Activated B cell treated with CpG ODN at 0.5 μM for 24 hours (primary cell): ENCODE results near the gene ZFC3H1. TPM values are rescaled to one million over a fixed set of nuclear protein-coding genes. Genes with fewer than 3 reads are reported as not detected.

ENCODE experiments used
- ATAC-seq: fragments of 200-7000 bp; cut with Tn5 transposase; one replicate; pipeline ENCODE4 v1.10.0; 2021; ENCODE audit warnings: low read depth, mild to moderate bottlenecking, moderate library complexity
- CTCF ChIA-PET: fragments of 350-600 bp; sonication (Branson Sonifier 250); formaldehyde crosslinking; loops from one replicate; lab custom pipeline; 2021; ENCODE audit warnings: antibody characterized with exemption; lab: Charles Lee
- POLR2A ChIA-PET: fragments of 350-600 bp; sonication (Branson Sonifier 250); formaldehyde crosslinking; loops from one replicate; lab custom pipeline; 2021; ENCODE audit warnings: antibody characterized with exemption; lab: Charles Lee
- DNase-seq: peaks from one replicate; pipeline ENCODE4 v3.0.0; 2022
- H3K27ac Mint-ChIP-seq: one replicate; pipeline ENCODE4 v1.8.0; 2020; ENCODE audit warnings: mixed read lengths
- H3K27me3 Mint-ChIP-seq: one replicate; pipeline ENCODE4 v1.8.0; 2021; ENCODE audit warnings: mixed read lengths
- H3K36me3 Mint-ChIP-seq: one replicate; pipeline ENCODE4 v1.8.0; 2021; ENCODE audit warnings: low read depth, mixed read lengths
- H3K4me1 Mint-ChIP-seq: one replicate; pipeline ENCODE4 v1.8.0; 2021; ENCODE audit warnings: mixed read lengths
- H3K4me3 Mint-ChIP-seq: one replicate; pipeline ENCODE4 v1.8.0; 2020; ENCODE audit warnings: mild to moderate bottlenecking, mixed read lengths
- H3K9me3 Mint-ChIP-seq: one replicate; pipeline ENCODE4 v1.8.0; 2020; ENCODE audit warnings: mixed read lengths
- CTCF ChIP-seq: fragments of 200-600 bp; IDR thresholded peaks from one replicate; pipeline ENCODE4 v1.8.0; 2022; ENCODE audit warnings: antibody characterized with exemption, mild to moderate bottlenecking
- intact Hi-C: fragments of 100-400 bp; cut with micrococcal nuclease; formaldehyde crosslinking; loops from one replicate; pipeline ENCODE4 v1.15.1; 2024
- total RNA-seq: library from RNA; stranded (reverse); gene quantifications from 2 replicates; pipeline ENCODE4 v1.2.3, GENCODE V29; 2022

ZFC3H1 gene
- total RNA-seq, 1 donor from 2014 or later, result 107 TPM

GRCh38 chr12:71652656-71653055 is 11.0 kb downstream of the ZFC3H1 start:
- no peak overlapping the region for H3K27ac Mint-ChIP-seq
- ChIA-PET CTCF (interaction anchor here (1.0 kb wide), 1 partner anchor 95 kb away, joined by 3 read pairs; no protein-coding TSS in a partner anchor), POLR2A (no interaction called here)
- ATAC-seq (no peak), DNase-seq (no peak)
- no peaks in the 10 kb centered on the region for H3K27me3 Mint-ChIP-seq
- no peak overlapping the region for H3K4me3 Mint-ChIP-seq
- no peaks in the 10 kb centered on the region for H3K9me3 Mint-ChIP-seq
- H3K4me1 Mint-ChIP-seq, result peaks cover 31% of the 10 kb centered on the region
- TF ChIP-seq CTCF, result no peak
- intact Hi-C loops, result no loop called here
- peaks cover 27% of the 10 kb centered on the region for H3K36me3 Mint-ChIP-seq

- DNase-seq (no peak), ATAC-seq (no peak)
- Mint-ChIP-seq H3K27ac (no peak overlapping the region), H3K36me3 (peaks cover 41% of the 10 kb centered on the region), H3K9me3 (no peaks in the 10 kb centered on the region), H3K4me3 (no peak overlapping the region), H3K4me1 (peaks cover 18% of the 10 kb centered on the region), H3K27me3 (no peaks in the 10 kb centered on the region)
- no peak for TF ChIP-seq CTCF
- ChIA-PET POLR2A (interaction anchor here (1.7 kb wide), 1 partner anchor 13 kb away, joined by 3 read pairs; no protein-coding TSS in a partner anchor), CTCF (no interaction called here)
- intact Hi-C loops, result loop anchor here (5.0 kb wide), 1 partner anchor 37 kb away; no protein-coding TSS in a partner anchor
Observed at GRCh38 chr12:71649401-71649800, 14.2 kb downstream of the ZFC3H1 start.

GRCh38 chr12:71648537-71648936 is 15.1 kb downstream of the ZFC3H1 start:
- no peaks in the 10 kb centered on the region for H3K27me3 Mint-ChIP-seq
- H3K36me3 Mint-ChIP-seq, result peaks cover 49% of the 10 kb centered on the region
- no peaks in the 10 kb centered on the region for H3K9me3 Mint-ChIP-seq
- CTCF ChIA-PET, result no interaction called here
- no peak for DNase-seq
- H3K4me1 Mint-ChIP-seq, result peaks cover 16% of the 10 kb centered on the region
- ATAC-seq, result no peak
- no peak for TF ChIP-seq CTCF
- intact Hi-C loops, result loop anchor here (5.0 kb wide), 1 partner anchor 36 kb away; no protein-coding TSS in a partner anchor
- POLR2A ChIA-PET, result interaction anchor here (1.7 kb wide), 1 partner anchor 14 kb away, joined by 3 read pairs; no protein-coding TSS in a partner anchor
- no peak overlapping the region for H3K27ac Mint-ChIP-seq
- H3K4me3 Mint-ChIP-seq, result no peak overlapping the region

GRCh38 chr12:71646512-71646911 is 17.1 kb downstream of the ZFC3H1 start:
- intact Hi-C loops, result loop anchor here (2.0 to 5.0 kb wide), 2 partner anchors 14 to 34 kb away; no protein-coding TSS in a partner anchor
- Mint-ChIP-seq H3K9me3 (no peaks in the 10 kb centered on the region), H3K4me1 (peaks cover 19% of the 10 kb centered on the region), H3K27ac (no peak overlapping the region), H3K36me3 (peaks cover 67% of the 10 kb centered on the region), H3K4me3 (no peak overlapping the region), H3K27me3 (no peaks in the 10 kb centered on the region)
- ChIA-PET POLR2A (interaction anchor here (0.5 to 1.5 kb wide), 3 partner anchors 52 to 221 kb away, joined by 4 to 9 read pairs (median 6); partner anchors contain the start of gene RAB21), CTCF (interaction anchor here (1.2 to 2.7 kb wide), 3 partner anchors 10 to 100 kb away, joined by 3 to 17 read pairs (median 6); no protein-coding TSS in a partner anchor)
- DNase-seq (no peak), ATAC-seq (no peak)
- TF ChIP-seq CTCF, result no peak

GRCh38 chr12:71645268-71645667 is 18.4 kb downstream of the ZFC3H1 start:
- no peak for ATAC-seq

More at GRCh38 chr12:71645268-71645667, 18.4 kb downstream of the ZFC3H1 start:
- no peak overlapping the region for H3K4me3 Mint-ChIP-seq
- ChIA-PET POLR2A (interaction anchor here (1.5 kb wide), 1 partner anchor 54 kb away, joined by 4 read pairs; no protein-coding TSS in a partner anchor), CTCF (interaction anchor here (0.8 to 2.7 kb wide), 2 partner anchors 9 to 106 kb away, joined by 3 to 17 read pairs; no protein-coding TSS in a partner anchor)
- peaks cover 19% of the 10 kb centered on the region for H3K4me1 Mint-ChIP-seq
- intact Hi-C loops, result loop anchor here (5.0 kb wide), 1 partner anchor 33 kb away; no protein-coding TSS in a partner anchor
- no peaks in the 10 kb centered on the region for H3K9me3 Mint-ChIP-seq
- no peak for DNase-seq
- H3K36me3 Mint-ChIP-seq, result peaks cover 78% of the 10 kb centered on the region
- H3K27me3 Mint-ChIP-seq, result no peaks in the 10 kb centered on the region
- no peak for TF ChIP-seq CTCF
- H3K27ac Mint-ChIP-seq, result peak overlapping the region; percentile 2
